Hematopoietic multipotent progenitor cell treated with erythropoietin and hydrocortisone succinate and interleukin-3 and kit ligand, for 4 days (in vitro differentiated cells): ENCODE results near the gene LRRC36.
"Not testable (repeated sequence)": the region's sequence is repeated elsewhere in the genome, so short reads cannot be mapped to it uniquely, and the experiment has no call there.

ENCODE experiments used
- DNase-seq: peaks from one replicate; pipeline ENCODE4 v3.0.0-alpha.2; 2015

Gene LRRC36

DNA sequence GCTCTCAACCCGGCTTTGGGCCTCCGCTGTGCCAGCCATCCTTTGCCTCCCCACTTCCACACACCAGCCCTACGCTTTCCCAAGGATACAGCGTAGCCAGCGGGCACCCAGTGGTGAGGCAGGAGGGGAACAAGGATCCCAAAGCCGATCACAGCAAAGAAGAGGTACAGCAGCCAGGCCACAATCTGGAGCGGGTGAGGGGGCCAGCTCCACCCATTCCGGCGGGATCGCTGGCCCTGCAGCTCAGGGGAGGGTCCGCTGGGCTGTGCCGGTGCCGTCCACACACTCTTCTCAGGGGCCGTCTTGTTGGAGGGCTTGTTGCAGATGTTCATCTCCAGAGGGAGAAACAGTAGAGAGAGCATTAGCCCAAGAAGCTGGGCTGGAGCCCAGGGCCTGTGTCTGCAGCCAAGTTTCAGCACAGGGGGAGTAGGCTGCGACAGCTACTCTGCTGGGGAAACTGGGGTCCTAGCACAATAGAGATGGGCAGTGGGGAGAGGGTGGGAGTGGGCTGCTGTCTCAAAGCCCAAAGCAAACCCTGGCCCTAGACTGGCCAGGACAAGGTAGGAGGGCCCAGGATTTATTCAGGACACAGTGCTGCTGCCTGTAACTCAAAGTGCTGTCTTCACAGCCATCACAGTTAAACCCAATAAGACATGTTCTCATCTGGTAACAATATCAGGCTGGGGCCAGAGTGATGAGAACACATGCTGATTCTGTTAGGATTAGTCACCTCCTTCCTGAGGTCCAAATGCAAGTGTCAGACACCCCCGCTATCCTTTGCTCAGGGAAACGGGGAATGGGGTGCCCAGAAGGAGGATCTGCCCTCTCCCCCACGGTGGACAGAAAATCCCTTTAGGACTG is 79.7 kb downstream of the LRRC36 start:
- no peak for DNase-seq

DNA sequence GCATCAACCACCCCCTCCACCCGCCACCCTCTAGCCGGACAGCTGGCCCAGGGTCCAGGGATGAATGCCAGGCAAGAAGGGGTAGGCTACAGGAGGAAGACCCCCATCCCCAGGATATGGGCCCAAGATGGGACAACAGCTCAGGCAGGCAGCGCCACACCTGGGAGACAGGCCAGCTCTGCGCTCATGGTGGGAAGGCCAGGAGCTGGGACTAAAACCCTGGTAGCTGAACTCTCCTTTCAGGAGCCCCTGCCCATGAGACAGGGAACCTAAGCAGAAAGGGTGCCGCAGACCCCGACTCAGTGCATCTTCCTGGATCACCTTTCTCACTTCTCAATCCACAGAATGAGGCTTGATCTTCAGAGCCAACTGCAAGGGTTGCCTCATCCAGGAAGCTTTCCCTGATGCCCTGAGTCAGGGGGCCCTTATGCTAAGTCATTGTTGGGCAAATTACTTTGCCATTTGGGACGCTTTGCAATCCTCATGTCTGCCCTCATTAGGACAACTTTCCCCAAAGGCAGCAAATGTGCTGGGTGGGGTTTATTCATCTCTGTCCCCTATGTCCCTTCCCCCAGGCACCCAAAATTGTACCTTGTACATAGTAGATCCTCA is 80.7 kb downstream of the LRRC36 start:
- no peak for DNase-seq

- no peak for DNase-seq
Measured at GRCh38 chr16:67407788-67408452, 81.3 kb downstream of the LRRC36 start.

DNA sequence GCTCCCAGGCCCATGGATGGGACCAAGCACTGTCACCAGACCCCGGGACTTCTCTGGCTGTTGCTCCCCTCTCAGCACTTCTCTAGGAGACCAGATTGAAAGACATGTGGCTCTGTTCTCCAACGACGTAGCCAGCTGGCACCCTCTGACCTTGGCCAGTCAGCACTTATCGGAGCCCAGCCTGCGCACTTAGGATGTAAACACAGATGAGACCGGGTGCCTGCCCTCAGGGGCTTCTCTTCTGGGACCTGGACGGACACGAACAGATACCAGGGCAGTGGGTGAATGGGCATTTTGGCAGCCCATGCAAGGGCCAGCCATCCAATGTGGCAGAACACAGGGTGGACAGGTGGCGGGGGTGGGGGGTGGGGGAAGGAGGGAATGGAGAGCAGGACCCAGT is 83.0 kb downstream of the LRRC36 start:
- DNase-seq: no peak

GRCh38 chr16:67411339-67411738 is 84.7 kb downstream of the LRRC36 start:
- DNase-seq: no peak

- no peak for DNase-seq
Measured at GRCh38 chr16:67412294-67412693, 85.7 kb downstream of the LRRC36 start.

DNA sequence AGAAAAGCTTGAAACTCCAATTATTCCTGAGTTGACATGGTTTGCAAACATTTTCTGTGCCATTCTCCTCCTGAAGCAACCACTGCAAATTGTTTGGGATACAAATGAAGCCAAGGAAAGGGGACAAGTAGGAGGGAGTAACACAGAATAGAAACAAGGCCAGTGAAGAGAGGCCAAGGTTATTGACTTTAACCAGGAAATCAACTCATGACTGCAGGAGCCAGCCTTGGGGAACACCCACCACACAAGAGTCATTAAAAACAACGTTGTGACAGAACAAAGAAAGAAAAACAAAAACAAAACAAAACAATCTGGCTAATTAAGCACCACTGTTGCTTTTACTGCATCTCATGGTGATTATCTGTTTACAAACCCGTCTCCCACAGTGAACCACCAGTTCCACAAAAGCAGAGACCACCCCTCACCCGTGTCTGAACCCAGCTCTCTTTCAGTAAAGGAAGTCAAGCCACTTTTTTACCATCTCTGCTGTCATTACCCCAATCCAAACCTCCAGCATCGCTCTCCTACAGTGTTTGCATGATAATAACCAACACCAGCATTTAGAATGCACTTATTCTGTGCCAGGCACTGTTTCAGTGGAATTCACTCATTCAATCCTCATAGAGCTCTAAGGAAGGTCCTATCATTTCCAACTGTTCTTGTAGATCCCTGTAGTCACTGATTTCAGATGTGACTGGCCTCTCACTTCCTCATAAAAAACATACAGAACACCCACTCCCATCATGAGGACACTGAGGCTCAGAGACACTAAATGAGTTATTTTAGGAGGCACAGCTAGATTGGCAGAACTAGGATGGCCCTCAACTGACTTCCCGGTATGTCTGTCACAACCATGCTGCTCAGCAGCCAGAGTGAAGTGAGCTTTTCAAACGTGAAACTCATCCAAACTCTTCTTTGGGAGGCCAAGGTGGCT is 87.6 kb downstream of the LRRC36 start:
- no peak for DNase-seq

GRCh38 chr16:67415421-67415820 is 88.8 kb downstream of the LRRC36 start:
- not testable (repeated sequence) for DNase-seq

GRCh38 chr16:67415872-67416793 is 89.5 kb downstream of the LRRC36 start, which contains the start of gene ZDHHC1:
Gene ZDHHC1, minus strand, starts transcription at chr16:67416477. Its CDS starts 8,702 bp downstream, at chr16:67407775.
- peak; percentile 66 for DNase-seq

- peak; percentile 44 for DNase-seq
Measured at GRCh38 chr16:67417333-67418061, 90.9 kb downstream of the LRRC36 start.

GRCh38 chr16:67419502-67419901 is 92.9 kb downstream of the LRRC36 start:
- no peak for DNase-seq

DNA sequence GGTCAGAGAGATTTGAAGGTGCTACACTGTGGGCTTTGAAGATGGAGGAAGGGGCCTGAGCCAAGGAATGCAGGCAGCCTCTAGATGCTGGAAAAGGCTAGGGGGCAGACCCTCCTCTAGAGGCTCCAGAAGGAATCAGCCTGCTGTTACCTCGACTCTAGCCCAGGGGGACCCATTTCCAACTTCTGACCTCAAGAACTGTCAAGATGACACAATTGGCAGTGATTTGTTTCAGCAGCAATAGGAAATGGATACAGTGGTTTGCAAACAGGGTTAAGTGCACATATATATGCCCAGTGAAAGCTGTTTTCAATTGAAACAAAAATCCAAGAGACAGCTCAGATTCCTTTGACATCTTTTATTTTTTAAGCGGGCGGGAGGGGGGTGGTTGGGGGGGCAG is 93.3 kb downstream of the LRRC36 start:
- no peak for DNase-seq

DNA sequence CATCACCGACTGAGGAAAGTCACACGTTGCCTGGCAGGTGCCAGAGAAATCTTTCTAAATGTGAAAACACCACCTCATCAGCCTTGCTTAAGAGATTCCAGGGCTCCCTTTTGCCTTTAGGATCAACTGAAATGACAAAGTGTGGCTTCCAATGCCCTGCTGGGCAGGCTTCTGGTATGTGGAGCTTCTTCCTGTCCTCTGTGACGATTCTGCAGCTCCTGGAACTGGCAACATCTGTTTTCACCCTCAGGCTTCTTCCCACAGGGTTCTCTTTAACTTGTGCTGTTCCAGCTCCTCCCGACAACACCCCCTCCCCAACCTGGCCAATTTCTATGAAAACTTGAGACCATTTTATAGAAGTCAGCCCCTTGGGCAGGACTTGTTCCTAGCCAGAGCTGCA is 94.4 kb downstream of the LRRC36 start:
- no peak for DNase-seq

GRCh38 chr16:67423015-67423414 is 96.4 kb downstream of the LRRC36 start:
- DNase-seq: no peak

DNA sequence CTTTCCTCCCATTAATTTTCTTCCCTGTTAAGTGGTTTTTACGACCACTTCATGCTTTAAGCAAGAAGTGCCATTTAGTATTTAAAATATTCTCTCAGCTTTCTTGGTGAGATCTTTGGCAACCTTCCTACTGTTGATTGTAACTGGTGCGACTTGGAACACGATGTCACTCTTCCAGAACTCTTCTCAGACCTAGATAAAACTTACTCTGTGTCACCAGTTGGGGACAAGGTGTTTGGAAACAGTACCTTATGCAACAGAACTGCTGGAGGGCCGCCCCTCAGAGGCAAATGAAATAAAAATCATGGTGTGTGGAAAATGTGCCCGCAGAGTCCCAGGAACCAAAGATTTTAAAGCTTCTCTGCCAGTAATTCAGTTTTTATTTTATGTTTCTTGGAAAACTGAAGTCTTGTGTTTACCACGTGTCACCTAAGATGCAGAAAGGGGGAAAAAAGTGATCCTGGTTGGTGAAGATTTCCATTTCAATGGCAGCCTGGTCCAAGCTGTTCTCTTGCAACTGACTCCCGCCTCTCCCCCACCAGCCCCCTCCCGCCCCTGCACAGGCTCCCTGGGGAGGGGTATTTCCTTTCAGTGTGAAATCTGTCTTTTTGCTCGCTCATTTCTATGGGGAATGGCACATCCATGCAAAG is 97.1 kb downstream of the LRRC36 start:
- no peak for DNase-seq

DNA sequence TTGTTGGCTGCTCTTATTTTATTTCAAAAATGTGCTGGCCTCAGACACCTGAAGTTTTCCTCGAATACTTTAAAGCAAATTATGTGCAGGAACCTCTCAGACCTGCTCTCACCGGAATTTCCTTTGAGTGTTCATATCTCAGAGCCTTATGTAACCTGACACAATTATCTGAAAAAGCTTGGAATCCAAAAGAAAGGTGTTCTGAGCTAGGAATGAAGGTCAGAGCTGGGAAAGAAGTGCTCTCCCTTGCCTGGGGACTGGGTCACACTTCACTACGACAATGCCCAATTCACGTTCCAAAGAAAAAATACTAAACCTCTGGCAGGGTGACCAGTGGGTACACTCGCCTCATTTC is 97.6 kb downstream of the LRRC36 start:
- DNase-seq: no peak

- DNase-seq: peak; percentile 37
Measured at GRCh38 chr16:67425061-67425460, 98.4 kb downstream of the LRRC36 start.

DNA sequence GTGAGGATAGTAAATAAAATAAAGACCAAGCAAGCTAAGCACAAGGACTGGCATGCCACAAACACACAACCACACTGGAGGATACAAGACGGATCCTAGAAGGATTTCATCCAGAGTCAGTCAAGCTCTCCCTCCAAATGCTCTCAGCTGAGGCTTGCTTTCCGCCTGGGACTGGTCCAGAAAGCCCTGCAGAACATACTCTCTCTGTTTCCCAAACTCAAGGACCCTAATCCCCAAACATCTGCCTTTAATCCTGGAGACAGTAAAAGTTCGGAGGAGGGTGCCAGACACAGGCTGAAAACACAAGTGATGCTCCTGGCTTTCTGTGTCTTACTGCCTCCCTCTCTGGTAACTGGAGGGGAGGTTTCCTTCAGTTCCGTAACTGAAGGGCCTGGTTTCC is 99.0 kb downstream of the LRRC36 start:
- DNase-seq: no peak

DNA sequence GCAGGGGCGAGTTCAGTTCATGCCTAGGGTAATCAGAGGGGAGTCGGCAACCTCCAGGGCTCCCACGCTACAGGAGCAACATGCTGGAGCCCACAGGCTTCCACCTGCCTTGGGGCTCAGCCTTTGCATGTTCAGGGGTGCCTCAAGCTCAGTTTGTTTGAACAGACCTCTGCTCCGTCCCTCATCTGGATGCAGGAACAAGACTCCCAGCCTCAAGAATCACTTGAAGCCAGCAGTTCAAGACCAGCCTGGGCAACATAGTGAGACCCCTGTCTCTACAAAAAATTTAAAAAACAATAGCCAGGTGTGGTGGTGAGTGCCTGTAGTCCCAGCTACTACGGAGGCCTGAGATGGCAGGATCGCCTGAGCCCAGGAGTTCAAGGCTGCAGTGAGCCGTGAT is 99.4 kb downstream of the LRRC36 start:
- DNase-seq: no peak

DNA sequence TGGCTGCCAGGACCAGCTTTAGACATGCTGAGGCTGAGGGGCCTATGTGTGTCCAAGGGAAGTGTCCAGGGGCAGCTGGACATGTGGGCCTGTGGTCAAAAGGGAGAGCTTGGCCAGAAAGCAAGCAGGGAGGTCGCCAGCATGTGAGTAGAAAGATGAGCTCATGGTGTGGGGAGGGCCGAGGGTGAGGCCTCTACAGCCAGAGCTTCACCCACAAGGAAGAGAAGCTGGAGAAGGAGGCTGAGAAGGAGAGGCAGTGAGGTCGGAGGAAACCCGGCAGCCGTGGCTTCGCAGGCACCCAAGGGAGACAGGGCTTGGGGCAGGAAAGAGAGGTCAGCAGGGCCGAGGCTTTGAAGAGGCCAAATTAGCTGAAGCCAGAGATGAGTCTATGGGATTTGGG is 100.3 kb downstream of the LRRC36 start:
- DNase-seq: no peak
